ENCODE data around the gene SRGAP3.

Gene SRGAP3

GRCh38 chr3:9157651-9158362 lies 91.6 kb downstream of the SRGAP3 start:
- Mint-ChIP-seq H3K4me1 (ENCODE audit: low read depth) (peaks cover 6% of the 10 kb centered on the region), H3K27me3 (ENCODE audit: low read depth) (peaks cover 19% of the 10 kb centered on the region), H3K36me3 (ENCODE audit: low read depth) (no peaks in the 10 kb centered on the region), H3K9me3 (no peaks in the 10 kb centered on the region), H3K27ac (no peak overlapping the region), H3K4me3 (no peak overlapping the region)
- no peak for DNase-seq (ENCODE audit: low spot score)

GRCh38 chr3:9156604-9157003 lies 92.8 kb downstream of the SRGAP3 start:
- Mint-ChIP-seq H3K4me3 (no peak overlapping the region), H3K4me1 (ENCODE audit: low read depth) (peaks cover under 1% of the 10 kb centered on the region)

GRCh38 chr3:9155028-9155427 lies 94.4 kb downstream of the SRGAP3 start:
- H3K36me3 Mint-ChIP-seq (ENCODE audit: low read depth): peaks cover 11% of the 10 kb centered on the region
- no peaks in the 10 kb centered on the region for H3K4me1 Mint-ChIP-seq (ENCODE audit: low read depth)
- peaks cover 15% of the 10 kb centered on the region for H3K27me3 Mint-ChIP-seq (ENCODE audit: low read depth)
- DNase-seq (ENCODE audit: low spot score): no peak
- H3K4me3 Mint-ChIP-seq: no peak overlapping the region
- peaks cover 21% of the 10 kb centered on the region for H3K9me3 Mint-ChIP-seq
- H3K27ac Mint-ChIP-seq: no peak overlapping the region

More at GRCh38 chr3:9156604-9157003, 92.8 kb downstream of the SRGAP3 start:
- peaks cover 15% of the 10 kb centered on the region for H3K27me3 Mint-ChIP-seq (ENCODE audit: low read depth)
- peaks cover 7% of the 10 kb centered on the region for H3K9me3 Mint-ChIP-seq
- no peak overlapping the region for H3K27ac Mint-ChIP-seq
- no peak for DNase-seq (ENCODE audit: low spot score)
- peaks cover under 1% of the 10 kb centered on the region for H3K36me3 Mint-ChIP-seq (ENCODE audit: low read depth)

GRCh38 chr3:9153904-9154619 lies 95.4 kb downstream of the SRGAP3 start:
- H3K4me3 Mint-ChIP-seq: no peak overlapping the region
- peaks cover 24% of the 10 kb centered on the region for H3K9me3 Mint-ChIP-seq
- peaks cover 11% of the 10 kb centered on the region for H3K36me3 Mint-ChIP-seq (ENCODE audit: low read depth)

GRCh38 chr3:9151240-9151639 lies 98.2 kb downstream of the SRGAP3 start:
- Mint-ChIP-seq H3K4me3 (no peak overlapping the region), H3K36me3 (ENCODE audit: low read depth) (peaks cover 11% of the 10 kb centered on the region), H3K4me1 (ENCODE audit: low read depth) (peaks cover 7% of the 10 kb centered on the region), H3K27ac (no peak overlapping the region), H3K9me3 (peaks cover 24% of the 10 kb centered on the region), H3K27me3 (ENCODE audit: low read depth) (peaks cover 14% of the 10 kb centered on the region)
- DNase-seq (ENCODE audit: low spot score): no peak

More at GRCh38 chr3:9153904-9154619, 95.4 kb downstream of the SRGAP3 start:
- Mint-ChIP-seq H3K27ac (no peak overlapping the region), H3K4me1 (ENCODE audit: low read depth) (no peaks in the 10 kb centered on the region), H3K27me3 (ENCODE audit: low read depth) (peaks cover 15% of the 10 kb centered on the region)
- DNase-seq (ENCODE audit: low spot score): no peak

DNA sequence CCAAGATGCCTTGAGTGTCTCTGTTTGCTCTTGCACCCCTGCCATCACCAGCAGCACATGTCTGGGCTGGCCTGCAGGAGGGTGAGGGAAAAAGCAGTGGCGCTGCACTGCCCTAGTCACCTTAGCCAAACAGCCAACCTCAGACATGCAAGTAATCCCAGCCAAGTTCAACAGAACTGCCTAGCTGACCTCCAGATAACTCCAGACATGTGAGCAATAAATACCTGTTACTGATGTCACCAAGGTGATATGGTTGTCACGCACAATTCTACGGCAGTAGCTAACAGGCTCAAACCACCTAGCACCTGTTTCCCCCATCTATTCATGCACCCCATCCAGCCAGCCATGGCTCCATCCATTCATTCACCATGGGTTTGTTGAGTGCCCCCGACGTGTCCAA lies 99.9 kb downstream of the SRGAP3 start:
- DNase-seq (ENCODE audit: low spot score): no peak
- Mint-ChIP-seq H3K27ac (no peak overlapping the region), H3K9me3 (peaks cover 27% of the 10 kb centered on the region), H3K4me3 (no peak overlapping the region), H3K4me1 (ENCODE audit: low read depth) (peaks cover 7% of the 10 kb centered on the region), H3K27me3 (ENCODE audit: low read depth) (peaks cover 8% of the 10 kb centered on the region), H3K36me3 (ENCODE audit: low read depth) (peaks cover 11% of the 10 kb centered on the region)

DNA sequence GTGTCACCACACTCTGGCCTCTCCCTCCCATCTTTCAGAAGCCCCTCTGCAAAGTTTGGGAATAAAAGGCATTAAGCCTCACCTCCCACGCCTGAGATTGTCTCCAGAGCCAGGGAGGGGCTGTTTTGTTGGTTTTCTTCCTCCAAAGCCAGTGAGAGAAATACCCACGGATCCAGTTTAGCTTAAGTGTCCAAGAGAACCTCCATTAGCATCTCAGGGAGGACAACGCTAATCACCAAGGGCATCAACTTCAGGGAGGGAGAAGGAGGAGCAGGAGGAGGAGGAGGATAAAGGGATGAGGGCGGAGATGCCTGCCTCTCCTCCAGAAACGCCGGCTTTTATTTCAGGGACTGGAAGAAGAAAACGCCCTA lies 101.6 kb downstream of the SRGAP3 start:
- H3K27me3 Mint-ChIP-seq (ENCODE audit: low read depth): peaks cover 9% of the 10 kb centered on the region
- DNase-seq (ENCODE audit: low spot score): no peak
- H3K4me3 Mint-ChIP-seq: no peak overlapping the region
- H3K36me3 Mint-ChIP-seq (ENCODE audit: low read depth): peaks cover 11% of the 10 kb centered on the region
- H3K4me1 Mint-ChIP-seq (ENCODE audit: low read depth): peaks cover 7% of the 10 kb centered on the region
- peaks cover 29% of the 10 kb centered on the region for H3K9me3 Mint-ChIP-seq
- no peak overlapping the region for H3K27ac Mint-ChIP-seq

DNA sequence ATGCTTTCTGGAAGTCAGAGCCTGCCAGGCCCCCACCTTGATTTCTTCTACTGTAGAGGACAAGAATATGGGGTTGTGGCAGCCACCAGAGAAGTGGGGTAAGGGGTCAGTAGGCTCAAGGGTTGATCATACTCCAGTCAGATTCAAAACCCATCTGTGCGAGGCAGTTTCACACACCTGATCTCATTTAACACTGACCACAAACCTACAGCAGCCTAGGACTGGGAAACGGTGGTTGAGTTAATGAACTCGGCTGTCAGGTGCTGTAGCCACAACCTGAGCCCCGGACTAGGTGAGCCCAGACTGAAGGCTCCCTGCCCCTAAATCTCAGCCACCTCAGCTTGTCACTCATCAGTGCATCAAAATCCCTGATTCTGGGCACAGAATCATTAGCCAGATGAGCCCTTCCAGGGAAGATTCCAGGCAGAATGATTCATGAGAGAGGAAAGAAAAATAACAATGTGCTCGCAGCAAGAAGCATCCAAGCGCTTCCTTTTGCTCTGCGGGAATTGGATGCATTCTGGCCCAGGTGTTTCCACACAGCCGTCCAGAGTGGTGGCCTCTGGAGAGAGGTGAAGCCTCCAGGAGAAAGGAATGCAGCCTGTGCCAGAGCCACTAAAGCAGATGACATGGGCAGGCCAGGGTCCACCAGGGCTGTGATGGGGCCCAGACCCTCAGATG lies 102.1 kb downstream of the SRGAP3 start:
- H3K36me3 Mint-ChIP-seq (ENCODE audit: low read depth): peaks cover 11% of the 10 kb centered on the region
- H3K4me3 Mint-ChIP-seq: no peak overlapping the region
- H3K27me3 Mint-ChIP-seq (ENCODE audit: low read depth): peaks cover 11% of the 10 kb centered on the region
- no peak overlapping the region for H3K27ac Mint-ChIP-seq
- H3K4me1 Mint-ChIP-seq (ENCODE audit: low read depth): peaks cover 7% of the 10 kb centered on the region
- peaks cover 28% of the 10 kb centered on the region for H3K9me3 Mint-ChIP-seq
- DNase-seq (ENCODE audit: low spot score): no peak

DNA sequence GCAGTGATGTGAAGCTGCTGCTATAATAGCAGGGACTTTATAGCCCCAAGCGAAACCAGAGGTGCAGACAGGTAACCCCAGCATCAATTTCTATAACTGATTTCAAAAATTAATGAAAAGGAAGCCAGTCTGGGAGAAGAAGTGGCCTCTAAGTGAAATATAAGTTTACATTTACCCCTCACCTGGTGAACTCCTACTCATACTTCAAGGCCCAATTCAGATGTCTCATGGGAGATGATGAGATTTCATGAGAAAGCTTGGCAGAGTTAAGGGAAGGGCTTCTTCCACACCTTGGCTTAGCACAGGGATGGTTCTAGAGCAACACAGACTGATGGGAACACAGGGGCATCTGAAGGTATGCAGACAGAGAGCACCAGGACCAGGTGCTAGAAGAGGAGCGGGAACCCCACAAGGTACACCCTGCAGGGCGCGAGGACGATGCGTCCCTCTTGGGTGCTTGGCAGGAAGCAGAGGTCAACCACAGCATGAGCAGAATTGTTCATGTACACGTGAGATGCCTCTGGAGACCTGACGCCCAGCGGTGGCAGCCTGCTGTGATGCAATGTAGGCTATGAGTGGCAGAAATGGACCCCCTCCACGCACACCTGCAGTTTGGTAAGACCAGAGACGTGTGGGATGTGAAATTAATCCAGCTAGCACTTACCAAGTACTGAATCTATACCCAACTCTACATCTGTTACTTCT lies 102.9 kb downstream of the SRGAP3 start:
- Mint-ChIP-seq H3K36me3 (ENCODE audit: low read depth) (peaks cover 10% of the 10 kb centered on the region), H3K4me1 (ENCODE audit: low read depth) (peaks cover 7% of the 10 kb centered on the region), H3K27me3 (ENCODE audit: low read depth) (peaks cover 14% of the 10 kb centered on the region), H3K9me3 (peaks cover 21% of the 10 kb centered on the region), H3K27ac (no peak overlapping the region), H3K4me3 (no peak overlapping the region)
- DNase-seq (ENCODE audit: low spot score): no peak

DNA sequence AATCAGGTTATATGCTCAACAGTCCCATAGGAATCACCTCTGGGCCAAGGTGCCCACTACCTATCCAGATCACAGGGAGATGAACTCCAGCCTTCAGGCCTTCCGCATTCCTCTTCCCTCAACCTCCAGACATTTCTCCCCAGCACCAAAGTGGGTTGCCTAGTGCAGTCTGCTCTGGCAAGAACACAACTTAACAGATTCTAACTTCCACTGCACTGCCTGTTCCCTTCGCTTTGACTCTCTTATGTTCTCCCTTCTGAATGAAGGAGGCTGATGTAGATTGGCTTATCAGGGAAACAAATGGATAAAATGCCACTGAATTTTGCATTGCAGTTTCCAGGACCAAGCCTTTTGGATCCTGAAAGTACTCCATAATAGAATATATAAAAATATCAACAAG lies 106.3 kb downstream of the SRGAP3 start:
- Mint-ChIP-seq H3K4me1 (ENCODE audit: low read depth) (peaks cover 7% of the 10 kb centered on the region), H3K36me3 (ENCODE audit: low read depth) (no peaks in the 10 kb centered on the region)

GRCh38 chr3:9142362-9142761 lies 107.1 kb downstream of the SRGAP3 start:
- Mint-ChIP-seq H3K4me3 (no peak overlapping the region), H3K9me3 (peaks cover 4% of the 10 kb centered on the region), H3K27ac (no peak overlapping the region), H3K4me1 (ENCODE audit: low read depth) (peaks cover 7% of the 10 kb centered on the region), H3K36me3 (ENCODE audit: low read depth) (no peaks in the 10 kb centered on the region), H3K27me3 (ENCODE audit: low read depth) (peaks cover 32% of the 10 kb centered on the region)
- no peak for DNase-seq (ENCODE audit: low spot score)

More for the DNA sequence above, 106.3 kb downstream of the SRGAP3 start:
- H3K27ac Mint-ChIP-seq: no peak overlapping the region
- peaks cover 24% of the 10 kb centered on the region for H3K27me3 Mint-ChIP-seq (ENCODE audit: low read depth)
- peaks cover 4% of the 10 kb centered on the region for H3K9me3 Mint-ChIP-seq
- no peak for DNase-seq (ENCODE audit: low spot score)
- no peak overlapping the region for H3K4me3 Mint-ChIP-seq

GRCh38 chr3:9141928-9142289 lies 107.5 kb downstream of the SRGAP3 start:
- DNase-seq (ENCODE audit: low spot score): no peak

DNA sequence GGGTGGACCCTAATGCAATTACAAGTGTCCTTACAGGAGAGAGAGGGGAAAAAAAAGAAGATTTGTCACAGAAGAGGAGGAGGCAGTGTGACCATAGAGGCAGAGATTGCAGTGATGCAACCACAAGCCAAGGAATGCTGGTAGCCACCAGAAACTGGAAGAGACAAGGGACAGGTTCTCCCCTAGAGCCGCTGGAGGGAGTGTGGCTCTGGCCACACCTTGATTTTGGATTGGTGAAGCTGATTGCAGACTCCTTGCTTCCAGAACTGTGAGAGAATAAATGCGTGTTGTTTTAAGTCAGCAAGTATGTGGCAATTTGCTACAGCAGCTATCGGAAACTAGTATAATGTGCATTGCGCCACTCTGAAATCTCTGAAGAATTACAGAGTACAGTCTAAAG lies 110.1 kb downstream of the SRGAP3 start:
- H3K27ac Mint-ChIP-seq: no peak overlapping the region
- H3K9me3 Mint-ChIP-seq: no peaks in the 10 kb centered on the region
- H3K27me3 Mint-ChIP-seq (ENCODE audit: low read depth): peaks cover 47% of the 10 kb centered on the region
- H3K4me3 Mint-ChIP-seq: no peak overlapping the region
- no peaks in the 10 kb centered on the region for H3K36me3 Mint-ChIP-seq (ENCODE audit: low read depth)
- no peaks in the 10 kb centered on the region for H3K4me1 Mint-ChIP-seq (ENCODE audit: low read depth)
- no peak for DNase-seq (ENCODE audit: low spot score)

More at GRCh38 chr3:9141928-9142289, 107.5 kb downstream of the SRGAP3 start:
- peaks cover 37% of the 10 kb centered on the region for H3K27me3 Mint-ChIP-seq (ENCODE audit: low read depth)
- peaks cover 5% of the 10 kb centered on the region for H3K4me1 Mint-ChIP-seq (ENCODE audit: low read depth)
- no peak overlapping the region for H3K27ac Mint-ChIP-seq
- no peaks in the 10 kb centered on the region for H3K36me3 Mint-ChIP-seq (ENCODE audit: low read depth)
- H3K9me3 Mint-ChIP-seq: peaks cover 4% of the 10 kb centered on the region
- no peak overlapping the region for H3K4me3 Mint-ChIP-seq

DNA sequence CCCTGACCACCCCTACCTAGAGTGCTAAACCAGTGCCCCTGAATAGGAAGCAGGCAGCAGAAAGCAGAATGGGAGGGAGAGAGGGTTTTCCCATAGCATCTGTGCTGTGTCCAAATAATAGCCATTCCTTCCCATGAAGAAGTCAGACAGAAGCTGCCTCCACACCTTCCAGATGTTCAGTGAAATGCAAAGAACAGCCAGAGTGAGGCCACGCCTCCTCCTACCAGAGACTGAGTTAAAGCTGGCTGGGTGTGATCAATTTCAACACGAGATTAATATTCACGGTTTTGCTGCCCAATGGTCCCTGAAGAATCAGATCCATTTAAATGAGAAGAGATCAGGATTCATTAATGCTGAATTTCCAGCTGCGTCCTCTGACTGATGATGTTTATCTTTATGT lies 111.8 kb downstream of the SRGAP3 start:
- H3K27me3 Mint-ChIP-seq (ENCODE audit: low read depth): peaks cover 49% of the 10 kb centered on the region
- no peak overlapping the region for H3K27ac Mint-ChIP-seq
- H3K4me1 Mint-ChIP-seq (ENCODE audit: low read depth): no peaks in the 10 kb centered on the region
- no peak overlapping the region for H3K4me3 Mint-ChIP-seq
- H3K36me3 Mint-ChIP-seq (ENCODE audit: low read depth): no peaks in the 10 kb centered on the region
- no peaks in the 10 kb centered on the region for H3K9me3 Mint-ChIP-seq
- DNase-seq (ENCODE audit: low spot score): no peak

Measured in T-helper 2 cell treated with Interferon-gamma antibody and Interleukin-4, amounts not matched to agents 5 μg/mL and 100 μg/mL, for 36 hours (primary cell).